ENCODE results near the gene ESYT3.
A peak's percentile ranks its signal among the peaks of the same experiment; 100 is the strongest.

ESYT3 gene

GRCh38 chr3:138434276-138434874 lies at the start of gene ESYT3:
Gene ESYT3 (plus strand): TSS chr3:138434616. CDS start chr3:138434799, 183 bp downstream.
- no peak for TF ChIP-seq CTCF (IDR thresholded peaks at IDR 0.05; ENCODE audit: control insufficient read depth, extremely low read depth, insufficient read depth)
- peak within 1 kb of the TSS; percentile 53 for H3K4me3 ChIP-seq (ENCODE audit: low read depth, low read length)
- peak; percentile 65 for DNase-seq (ENCODE audit: low read depth)

- no peak overlapping the region for H3K4me3 ChIP-seq (ENCODE audit: low read depth, low read length)
- TF ChIP-seq CTCF (IDR thresholded peaks at IDR 0.05; ENCODE audit: control insufficient read depth, extremely low read depth, insufficient read depth) = no peak
- no peak for DNase-seq (ENCODE audit: low read depth)
These were observed 49.4 kb upstream of the ESYT3 start for GRCh38 chr3:138384976-138385375.

- DNase-seq (ENCODE audit: low read depth) = no peak
- H3K4me3 ChIP-seq (ENCODE audit: low read depth, low read length) = no peak overlapping the region
- no peak for TF ChIP-seq CTCF (IDR thresholded peaks at IDR 0.05; ENCODE audit: control insufficient read depth, extremely low read depth, insufficient read depth)
These were observed 45.2 kb upstream of the ESYT3 start for GRCh38 chr3:138389144-138389601.

GRCh38 chr3:138389841-138390581 lies 44.4 kb upstream of the ESYT3 start:
- no peak for TF ChIP-seq CTCF (IDR thresholded peaks at IDR 0.05; ENCODE audit: control insufficient read depth, extremely low read depth, insufficient read depth)
- H3K4me3 ChIP-seq (ENCODE audit: low read depth, low read length) = no peak overlapping the region
- DNase-seq (ENCODE audit: low read depth) = no peak

- no peak for TF ChIP-seq CTCF (IDR thresholded peaks at IDR 0.05; ENCODE audit: control insufficient read depth, extremely low read depth, insufficient read depth)
- no peak overlapping the region for H3K4me3 ChIP-seq (ENCODE audit: low read depth, low read length)
- no peak for DNase-seq (ENCODE audit: low read depth)
These were observed 43.9 kb upstream of the ESYT3 start for GRCh38 chr3:138390582-138390932.

- no peak for TF ChIP-seq CTCF (IDR thresholded peaks at IDR 0.05; ENCODE audit: control insufficient read depth, extremely low read depth, insufficient read depth)
- no peak overlapping the region for H3K4me3 ChIP-seq (ENCODE audit: low read depth, low read length)
- DNase-seq (ENCODE audit: low read depth) = no peak
These were observed 40.3 kb upstream of the ESYT3 start for GRCh38 chr3:138394156-138394555.

All from LNCaP clone FGC (cell line).